ENCODE data around the gene CFAP119.

Gene CFAP119

GRCh38 chr16:30720086-30720485 is 41.8 kb downstream of the CFAP119 start:
- TF ChIP-seq TAF1 (IDR thresholded peaks at IDR 0.05; ENCODE audit: borderline replicate concordance, insufficient read depth, low read length) (no peak), SIN3A (IDR thresholded peaks at IDR 0.05; ENCODE audit: borderline replicate concordance, insufficient read depth, low read length) (no peak), REST (IDR thresholded peaks at IDR 0.05; ENCODE audit: insufficient read depth in 1 of 2, low read depth in 2 of 2, low read length in 2 of 2) (no peak), POLR2AphosphoS5 (IDR thresholded peaks at IDR 0.05; ENCODE audit: low read depth, low read length) (no peak), FOXP2 (optimal IDR thresholded peaks at IDR 0.05; ENCODE audit: borderline replicate concordance, extremely low read depth, extremely low read length, insufficient read depth) (no peak)

DNA sequence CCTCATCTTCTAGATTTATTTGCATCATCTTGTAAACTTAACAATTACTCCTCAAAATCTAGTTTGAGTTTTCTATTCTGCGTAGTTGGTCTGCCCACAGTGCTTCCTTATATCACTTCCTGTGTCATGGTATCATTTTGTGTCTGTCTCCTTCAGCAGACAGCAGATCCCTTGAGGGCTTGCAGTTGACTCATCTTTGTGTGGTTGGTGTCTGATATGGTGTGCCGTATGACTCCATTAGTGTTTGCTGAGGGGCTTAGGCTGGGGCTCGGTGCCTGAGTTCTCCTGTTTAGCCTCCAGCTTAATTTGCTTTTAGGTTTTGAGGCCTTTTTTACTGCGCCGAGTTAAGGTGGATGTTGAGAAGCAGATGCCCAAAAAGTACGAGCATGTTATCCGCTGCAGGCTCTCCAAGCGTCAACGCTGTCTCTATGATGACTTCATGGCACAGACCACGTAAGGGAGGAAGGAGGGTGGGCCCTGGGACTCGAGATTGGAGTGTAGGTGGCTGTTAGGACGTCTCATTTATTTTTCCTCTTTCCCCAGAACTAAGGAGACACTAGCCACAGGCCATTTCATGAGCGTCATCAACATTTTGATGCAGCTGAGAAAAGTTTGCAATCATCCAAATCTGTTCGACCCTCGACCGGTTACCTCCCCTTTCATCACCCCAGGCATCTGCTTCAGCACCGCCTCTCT is 46.0 kb downstream of the CFAP119 start:
- TF ChIP-seq REST (IDR thresholded peaks at IDR 0.05; ENCODE audit: insufficient read depth in 1 of 2, low read depth in 2 of 2, low read length in 2 of 2) (no peak), POLR2AphosphoS5 (IDR thresholded peaks at IDR 0.05; ENCODE audit: low read depth, low read length) (no peak)

DNA sequence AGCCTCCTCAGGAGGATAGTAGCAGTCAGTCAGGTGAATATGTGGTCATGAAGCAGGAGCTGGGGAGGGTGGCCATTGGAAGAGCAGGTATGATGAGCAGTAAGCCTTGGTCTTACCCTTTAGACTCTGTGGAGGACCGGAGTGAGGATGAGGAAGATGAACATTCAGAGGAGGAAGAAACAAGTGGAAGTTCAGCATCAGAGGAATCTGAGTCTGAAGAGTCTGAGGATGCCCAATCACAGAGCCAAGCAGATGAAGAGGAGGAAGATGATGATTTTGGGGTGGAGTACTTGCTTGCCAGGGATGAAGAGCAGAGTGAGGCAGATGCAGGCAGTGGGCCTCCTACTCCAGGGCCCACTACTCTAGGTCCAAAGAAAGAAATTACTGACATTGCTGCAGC is 50.1 kb downstream of the CFAP119 start:
- no peak for TF ChIP-seq REST (IDR thresholded peaks at IDR 0.05; ENCODE audit: insufficient read depth in 1 of 2, low read depth in 2 of 2, low read length in 2 of 2)

DNA sequence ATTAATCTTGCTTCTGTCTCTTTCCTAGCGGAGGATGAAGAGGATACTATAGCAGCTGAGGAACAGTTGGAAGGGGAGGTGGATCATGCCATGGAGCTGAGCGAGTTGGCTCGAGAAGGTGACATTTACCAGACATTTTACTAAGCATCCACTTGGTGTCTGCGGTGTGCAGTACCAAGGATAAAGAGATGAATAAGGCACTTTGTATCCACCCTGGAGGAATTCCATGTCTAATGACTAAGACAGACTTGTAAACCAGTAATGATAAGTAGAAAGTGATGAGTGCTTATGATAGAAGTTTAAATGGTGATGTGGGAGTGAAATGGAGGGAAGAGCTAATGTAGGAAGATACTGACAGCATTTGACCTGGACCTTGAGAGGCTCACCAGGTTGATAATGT is 50.9 kb downstream of the CFAP119 start:
- TF ChIP-seq SIN3A (IDR thresholded peaks at IDR 0.05; ENCODE audit: borderline replicate concordance, insufficient read depth, low read length), result no peak
- no peak for TF ChIP-seq POLR2AphosphoS5 (IDR thresholded peaks at IDR 0.05; ENCODE audit: low read depth, low read length)
- TF ChIP-seq FOXP2 (optimal IDR thresholded peaks at IDR 0.05; ENCODE audit: borderline replicate concordance, extremely low read depth, extremely low read length, insufficient read depth), result no peak
- no peak for TF ChIP-seq TAF1 (IDR thresholded peaks at IDR 0.05; ENCODE audit: borderline replicate concordance, insufficient read depth, low read length)
- no peak for TF ChIP-seq REST (IDR thresholded peaks at IDR 0.05; ENCODE audit: insufficient read depth in 1 of 2, low read depth in 2 of 2, low read length in 2 of 2)
